NCI-H146 treated with DMSO at 0.1 percent for 48 hours (cell line): ENCODE measurements around the gene SH3PXD2A.

ENCODE experiments used
- DNase-seq: peaks from one replicate; lab custom pipeline; 2025; ENCODE audit not compliant: unreplicated experiment; lab: John Stamatoyannopoulos, UW

Gene SH3PXD2A

DNA sequence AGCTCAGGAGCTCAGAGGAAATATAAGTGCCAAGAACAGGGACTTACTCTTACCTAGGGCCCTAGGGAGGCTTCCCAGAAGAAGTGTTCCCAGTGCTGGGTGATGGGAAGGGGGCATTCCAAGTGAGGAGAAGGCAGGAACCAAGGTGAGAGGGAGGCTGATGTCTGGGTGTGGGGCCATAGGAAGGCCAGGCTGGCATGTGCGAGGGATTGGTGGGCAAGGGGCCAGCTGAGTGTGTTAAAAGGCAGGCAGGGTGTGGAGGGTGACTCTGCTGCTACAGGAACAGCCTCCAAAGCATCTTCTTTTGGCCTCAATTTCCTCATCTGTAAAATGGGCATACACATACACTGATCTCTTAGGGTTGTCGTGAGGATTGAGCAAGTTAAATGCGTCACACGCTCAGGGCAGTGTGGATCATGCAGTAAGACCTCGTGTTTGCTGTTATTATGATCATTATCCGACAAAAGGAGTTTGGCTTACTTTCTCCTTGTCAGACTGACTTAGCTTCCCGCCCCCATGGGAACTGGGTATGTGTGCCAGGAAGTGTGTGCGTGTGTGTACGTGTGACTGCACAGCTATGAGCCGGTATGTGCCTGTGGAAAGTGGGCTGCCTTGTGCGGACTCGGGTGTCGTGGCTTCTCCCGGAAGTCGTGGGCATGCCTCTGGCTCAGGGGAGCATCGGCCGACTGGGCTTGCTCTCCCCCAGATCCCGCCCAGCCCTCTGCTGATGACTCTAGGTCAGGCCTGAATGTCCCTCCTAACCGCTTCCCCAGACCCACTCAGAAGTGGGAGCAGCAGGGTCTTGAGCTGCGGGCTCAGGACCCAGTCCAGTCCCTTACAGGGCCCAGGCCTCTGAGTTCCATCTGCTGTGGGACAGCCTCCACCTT is 302.3 kb downstream of the SH3PXD2A start:
- no peak for DNase-seq

DNA sequence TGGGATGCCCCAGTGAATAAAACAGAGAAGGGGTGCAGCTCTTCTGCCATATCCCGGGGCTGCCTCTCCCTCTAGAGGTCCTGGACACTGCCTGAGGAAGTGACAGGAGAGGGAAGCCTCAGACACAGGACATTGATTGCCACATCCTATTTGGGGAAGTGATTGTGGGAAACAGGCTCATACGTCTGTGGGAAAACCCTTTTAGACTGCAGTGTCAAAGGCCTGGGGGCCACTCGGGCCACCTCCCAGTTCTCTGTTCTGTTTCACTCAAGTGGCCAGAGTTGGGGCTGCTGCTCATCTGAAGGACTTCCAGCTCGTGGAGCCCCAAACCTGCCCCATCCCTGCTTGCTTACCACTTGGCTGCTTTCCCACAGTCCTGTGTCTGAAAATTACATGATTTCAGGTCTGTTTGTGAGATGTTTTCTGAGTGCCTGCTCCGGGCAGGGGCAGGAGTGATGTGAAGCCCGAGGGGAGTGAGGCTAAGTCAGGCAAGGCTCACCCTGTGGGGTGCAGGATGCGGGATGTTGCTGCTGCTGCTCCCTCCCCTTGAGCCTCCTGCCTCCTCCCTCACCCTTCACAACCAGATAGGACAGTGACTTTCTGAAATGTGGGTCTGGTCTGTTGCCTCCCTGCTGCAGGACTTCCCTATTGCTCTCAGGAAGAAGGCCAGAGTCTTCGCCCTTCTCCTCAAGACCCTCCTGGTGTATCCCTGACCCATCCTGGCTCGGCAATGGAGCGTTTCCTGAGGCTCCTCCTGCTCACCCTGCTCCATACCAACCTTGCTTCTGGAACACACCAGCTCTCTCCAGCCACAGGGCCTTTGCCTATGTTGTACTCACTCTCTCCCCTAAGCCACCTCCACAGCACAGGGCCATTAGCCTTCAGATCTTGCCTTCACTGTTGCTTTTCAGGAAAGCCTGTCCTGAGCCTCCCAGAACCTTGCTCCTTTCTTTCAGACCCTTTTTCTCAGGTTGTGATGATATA is 303.5 kb downstream of the SH3PXD2A start:
- no peak for DNase-seq

DNA sequence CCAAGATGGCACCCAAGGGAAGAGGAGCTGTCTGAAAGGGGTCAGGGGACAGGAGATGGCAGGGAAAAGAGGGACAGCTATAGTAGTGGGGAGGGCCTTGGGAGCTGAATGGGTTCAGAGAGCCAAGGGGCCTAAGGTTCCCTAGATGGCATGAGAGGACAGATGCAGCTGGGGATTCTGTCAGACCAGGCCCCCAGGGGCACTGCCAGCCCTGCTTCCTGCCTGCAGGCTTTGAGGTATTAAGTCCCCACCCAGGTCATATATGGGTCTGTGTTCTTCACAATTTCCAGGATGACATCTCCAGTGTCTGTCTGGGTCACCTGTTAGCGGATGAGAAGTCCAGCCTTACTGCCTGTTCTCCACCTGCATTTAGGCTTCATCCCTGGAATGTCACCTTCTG is 305.1 kb downstream of the SH3PXD2A start:
- no peak for DNase-seq

DNA sequence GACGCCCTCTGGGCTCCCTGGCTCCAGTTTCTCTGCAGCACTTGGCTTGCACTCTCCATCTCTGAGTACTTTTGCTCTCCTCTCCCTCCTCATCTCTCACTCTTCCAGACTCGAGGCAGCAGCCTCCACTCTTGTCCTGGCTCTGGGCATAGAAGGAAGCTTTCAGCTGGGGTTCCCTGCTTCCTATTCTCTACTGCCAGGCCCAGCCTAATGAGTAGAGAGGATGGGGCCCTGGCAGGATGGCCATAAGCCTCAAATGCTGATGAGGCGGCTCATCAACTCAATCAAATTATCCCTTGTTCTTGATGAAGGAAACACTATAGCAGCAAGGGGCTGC is 306.1 kb downstream of the SH3PXD2A start:
- DNase-seq = no peak

DNA sequence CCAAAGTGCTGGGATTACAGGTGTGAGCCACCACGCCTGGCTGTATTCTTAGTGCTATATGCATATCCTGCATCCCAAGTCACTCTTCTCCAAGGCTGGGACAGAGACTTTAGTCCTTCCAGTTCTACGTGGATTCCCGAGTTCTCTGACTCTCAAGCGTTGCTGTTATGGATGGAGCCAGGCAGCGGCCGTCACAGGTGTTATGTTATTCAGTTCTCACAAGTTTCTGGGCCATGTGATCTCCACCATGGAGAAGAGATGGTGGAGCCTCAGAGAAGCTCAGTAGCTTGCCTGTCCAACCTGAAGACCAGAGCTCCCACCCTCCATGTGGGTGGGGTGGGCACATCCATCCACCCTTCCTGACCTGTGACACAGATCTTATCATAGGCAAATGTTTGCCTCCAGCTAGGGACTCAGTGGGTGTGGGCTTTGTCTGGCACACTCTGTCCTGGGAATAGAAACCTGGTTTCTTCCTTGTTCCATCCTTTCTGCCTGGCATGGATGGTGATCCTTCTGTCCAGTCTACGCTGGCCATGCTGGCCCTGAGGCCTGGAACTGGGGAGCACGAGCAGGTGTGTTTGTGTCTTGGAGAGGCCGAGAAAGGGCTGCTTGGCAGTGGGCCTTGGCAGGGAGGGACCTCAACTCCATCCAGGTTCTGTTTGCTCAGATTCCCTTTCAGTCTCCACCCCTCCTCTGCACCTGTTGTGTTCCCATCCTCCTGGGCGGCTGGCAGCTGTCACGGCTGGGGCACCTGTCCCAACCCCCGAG is 306.6 kb downstream of the SH3PXD2A start:
- peak; percentile 83 for DNase-seq

DNA sequence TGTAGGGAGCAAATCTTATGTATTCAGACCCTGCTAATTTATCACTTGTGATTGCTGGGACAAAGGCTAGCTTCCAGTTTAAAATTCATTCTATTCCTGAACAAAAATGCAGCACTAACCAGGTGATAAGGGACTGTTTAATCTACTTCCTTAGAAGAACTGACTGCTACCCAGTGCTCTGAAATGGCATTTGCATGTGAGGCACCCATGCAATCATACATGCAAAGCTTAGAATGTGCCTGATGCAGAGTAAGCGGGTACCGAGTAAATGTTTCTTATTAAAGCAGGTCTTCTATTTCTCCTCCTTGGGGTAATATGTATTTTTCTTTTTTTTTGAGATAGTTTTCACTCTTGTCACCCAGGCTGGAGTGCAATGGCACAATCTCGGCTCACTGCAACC is 307.4 kb downstream of the SH3PXD2A start:
- no peak for DNase-seq

DNA sequence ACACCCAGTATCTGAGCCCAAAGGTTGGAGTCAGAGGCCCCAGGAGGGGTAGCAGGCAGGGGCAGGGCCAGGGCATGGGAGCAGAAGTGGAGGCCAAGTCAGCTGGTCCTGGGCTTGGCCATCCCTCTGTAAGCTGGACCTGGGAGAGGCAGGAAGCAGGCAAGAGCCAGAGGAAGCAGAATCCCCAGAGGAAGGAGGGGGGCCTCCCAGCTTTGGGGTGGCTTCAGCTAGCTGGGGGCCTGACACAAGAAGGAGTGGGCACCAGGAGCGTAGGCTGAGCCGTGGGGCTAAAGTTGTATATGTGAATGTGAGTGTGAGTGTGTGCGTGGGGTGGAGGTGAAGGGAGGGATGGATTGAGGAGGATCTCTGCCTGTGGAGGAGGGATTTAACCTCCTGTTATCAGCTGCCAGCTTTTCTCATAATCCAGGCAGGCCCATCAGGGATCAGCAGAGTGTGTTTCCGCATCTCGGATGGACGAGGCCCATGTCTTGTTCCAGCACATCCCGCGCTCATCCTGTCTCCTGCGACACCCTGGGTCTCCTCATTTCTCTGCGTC is 307.9 kb downstream of the SH3PXD2A start:
- no peak for DNase-seq

DNA sequence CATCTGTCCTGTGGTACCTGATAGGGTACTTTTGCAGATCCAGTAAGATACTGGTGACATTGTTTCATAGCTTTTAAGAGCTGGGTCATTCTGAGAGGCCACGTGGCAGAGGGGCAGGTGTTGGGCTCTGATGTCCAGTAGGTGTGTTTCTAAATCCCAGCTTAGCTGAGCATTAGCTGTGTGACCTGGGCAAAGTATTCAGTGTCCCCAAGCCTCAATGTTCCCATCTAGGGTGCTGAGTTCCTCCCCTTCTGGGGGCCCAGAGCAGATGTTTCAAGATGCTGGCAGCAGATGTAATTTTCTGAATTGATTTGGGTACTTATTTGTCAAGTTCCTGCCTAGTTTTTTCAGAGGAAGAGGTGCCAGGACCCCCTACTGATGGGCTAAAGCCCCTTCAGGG is 309.0 kb downstream of the SH3PXD2A start:
- DNase-seq = no peak

DNA sequence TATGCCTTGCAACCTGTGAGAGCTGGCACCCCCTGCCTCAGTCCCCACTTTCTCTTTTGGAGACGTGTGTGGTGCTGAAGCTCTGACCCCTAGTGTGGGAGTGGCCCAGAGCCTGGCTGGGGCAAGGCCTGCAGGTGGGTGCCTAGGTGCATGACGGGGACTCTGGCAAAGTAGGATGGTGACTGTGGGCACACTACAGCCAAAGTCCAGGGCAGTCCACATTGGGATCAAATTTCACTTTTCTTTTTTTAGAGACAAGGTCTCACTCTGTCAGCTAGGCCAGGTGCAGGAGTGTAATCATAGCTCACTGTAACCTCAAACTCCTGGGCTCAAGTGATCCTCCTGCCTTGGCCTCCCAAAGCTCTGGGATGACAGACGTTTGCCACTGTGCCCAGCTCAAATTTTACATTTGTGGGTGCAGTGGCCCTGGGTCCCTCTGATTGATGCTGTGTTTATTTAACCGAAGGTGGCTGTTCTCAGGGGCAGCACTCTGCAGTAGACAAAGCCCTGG is 309.6 kb downstream of the SH3PXD2A start:
- DNase-seq = no peak

DNA sequence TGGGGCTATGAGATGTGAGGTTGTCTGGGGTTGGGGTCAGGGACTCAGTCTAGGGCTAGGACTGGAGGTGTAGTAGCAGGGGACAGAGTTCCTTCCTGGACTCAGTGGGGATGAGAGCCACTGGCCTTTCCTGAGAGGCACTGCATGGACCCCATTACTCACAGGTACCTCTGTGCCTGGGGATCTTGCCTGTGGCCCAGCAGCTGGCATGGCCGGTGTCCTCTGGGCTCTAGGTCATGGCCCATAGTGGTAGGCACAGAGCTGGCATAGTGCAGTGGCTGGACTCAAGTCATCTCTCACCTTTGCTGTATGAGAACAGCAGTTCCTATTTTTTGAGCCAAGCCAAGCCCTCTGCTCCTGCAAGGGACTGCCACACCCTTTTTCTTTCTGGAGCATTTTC is 310.0 kb downstream of the SH3PXD2A start:
- DNase-seq = no peak

DNA sequence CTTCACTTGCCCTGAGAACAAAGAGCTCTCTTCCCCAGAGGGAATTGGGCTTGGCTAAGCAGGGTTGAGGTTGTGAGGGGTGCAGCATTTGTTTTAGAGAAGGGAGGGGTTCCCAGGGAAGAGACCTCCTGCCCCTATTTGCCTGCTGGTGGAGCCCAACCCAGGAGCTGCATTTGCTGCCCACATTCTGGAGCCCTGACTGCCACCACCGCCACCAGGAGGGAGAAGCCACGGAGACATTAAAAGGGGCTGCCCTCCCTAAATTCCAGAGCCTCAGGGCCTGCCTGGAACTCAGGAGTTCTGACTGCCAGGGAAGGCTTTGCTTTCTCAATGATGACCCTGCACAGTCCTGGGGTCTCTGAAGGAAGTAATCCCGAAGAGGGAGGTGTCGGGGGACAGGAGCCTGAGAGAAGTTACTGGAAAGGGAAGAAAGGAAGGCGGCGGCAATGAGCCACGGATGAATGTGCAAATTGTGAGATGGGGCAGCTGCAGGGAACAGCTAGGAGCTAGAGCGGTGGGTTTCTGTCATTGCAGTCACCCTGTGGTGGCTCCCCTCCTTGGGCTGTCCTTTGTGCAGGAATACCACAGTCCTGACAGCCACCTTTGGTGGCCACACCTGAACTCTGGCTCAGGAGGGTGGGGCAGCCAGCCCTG is 310.6 kb downstream of the SH3PXD2A start:
- DNase-seq = no peak
